Gastrocnemius medialis (tissue), 4 donors: ENCODE measurements around the gene BEAN1. TPM values are rescaled to one million over a fixed set of nuclear protein-coding genes. Genes with fewer than 3 reads are reported as not detected.

Source experiments
- ATAC-seq, 2 donors: fragments of 150-250 bp; one replicate each; pipeline ENCODE4 v1.9.1; 2016
- DNase-seq, 2 donors: peaks; one replicate each; pipeline ENCODE4 v3.0.0-alpha.2; 2019
- H3K27ac ChIP-seq, 4 donors: fragments of 200-600 bp; sonication (generic); 1 replicate in 1 of 4; 2 replicates in 3 of 4; pipeline ENCODE4 v1.5.1; 2016 to 2018; ENCODE audit warnings: mild to moderate bottlenecking in 2 of 4, moderate library complexity in 1 of 4
- H3K27me3 ChIP-seq, 3 donors: fragments of 200-600 bp; sonication (generic) in 2 of 3; 1 replicate in 1 of 3; 2 replicates in 2 of 3; pipeline versions ENCODE4 v1.5.1 to v1.6.0; 2016 to 2019; ENCODE audit warnings: mild to moderate bottlenecking in 1 of 3, moderate library complexity in 1 of 3
- H3K36me3 ChIP-seq, 2 donors: fragments of 200-600 bp; sonication (generic) in 1 of 2; one replicate each; pipeline ENCODE4 v1.5.1; 2017 to 2018
- H3K4me1 ChIP-seq, 2 donors: fragments of 200-600 bp; sonication (generic) in 1 of 2; one replicate each; pipeline ENCODE4 v1.5.1; 2016 to 2017; ENCODE audit warnings: mild to moderate bottlenecking in 2 of 2
- H3K4me3 ChIP-seq, 4 donors: fragments of 200-600 bp; sonication (generic) in 3 of 4; 1 replicate in 1 of 4; 2 replicates in 3 of 4; pipeline ENCODE4 v1.5.1; 2016 to 2019; ENCODE audit warnings: mild to moderate bottlenecking in 2 of 4
- H3K9me3 ChIP-seq, 3 donors: fragments of 200-600 bp; sonication (generic) in 2 of 3; 1 replicate in 1 of 3; 2 replicates in 2 of 3; pipeline ENCODE4 v1.5.1; 2016 to 2019
- CTCF ChIP-seq, 5 experiments: fragments of 450-650 bp in 3 of 5; fragments of 200-600 bp in 2 of 5; sonication (generic) in 2 of 5; IDR thresholded peaks in 4 of 5; conservative IDR thresholded peaks in 1 of 5; 1 replicate in 4 of 5; 2 replicates in 1 of 5; pipeline ENCODE4 v1.5.1; 2016 to 2019; ENCODE audit warnings: antibody characterized with exemption in 5 of 5, mild to moderate bottlenecking in 3 of 5, moderate library complexity in 3 of 5
- POLR2A ChIP-seq, 2 donors: fragments of 450-650 bp; IDR thresholded peaks; one replicate each; pipeline ENCODE4 v1.6.1; 2017; ENCODE audit warnings: antibody characterized with exemption in 2 of 2, mild to moderate bottlenecking in 2 of 2, moderate library complexity in 2 of 2
- in situ Hi-C, 4 donors: fragments of 200-750 bp; cut with MboI; loops; one replicate each; pipeline versions ENCODE4 v1.15.0 to v1.8.0; 2017; ENCODE audit warnings: low sequenced_read_pairs in 4 of 4
- intact Hi-C: fragments of 100-400 bp; cut with DNase I; formaldehyde crosslinking; loops from one replicate; pipeline ENCODE4 v1.15.1; 2023; ENCODE audit warnings: low total_unique reads
- total RNA-seq, 4 donors: library from RNA; depleted of rRNA; stranded (reverse); fragments of >200 nt; gene quantifications; one replicate each; pipeline versions ENCODE4 v1.1.0 to v1.2.3, GENCODE V29; 2016

The BEAN1 gene
- total RNA-seq, 4 donors from 2014 or later: not detected

- in situ Hi-C loops: no loop called here
- H3K4me3 ChIP-seq: no peak overlapping the region
- peak overlapping the region in 1 of 4 donors; percentile 78 for H3K27ac ChIP-seq
- TF ChIP-seq CTCF (IDR thresholded peaks at IDR 0.05 in 4 of 5, conservative IDR thresholded peaks at IDR 0.05 in 1 of 5) (no peak), POLR2A (IDR thresholded peaks at IDR 0.05) (no peak)
- DNase-seq (no peak), ATAC-seq (no peak)
- H3K36me3 ChIP-seq: peaks cover 0 to 5% of the 10 kb centered on the region in 2 donors
- intact Hi-C loops: no loop called here
- no peaks in the 10 kb centered on the region for H3K9me3 ChIP-seq
- H3K27me3 ChIP-seq: no peaks in the 10 kb centered on the region
- H3K4me1 ChIP-seq: peaks cover 0 to 6% of the 10 kb centered on the region in 2 donors
These were observed 41.7 kb upstream of the BEAN1 start for GRCh38 chr16:66385415-66385814.

GRCh38 chr16:66386629-66387622, 40.2 kb upstream of the BEAN1 start:
- Histone ChIP-seq H3K27ac (peak overlapping the region in 1 of 4 donors; percentile 78), H3K27me3 (no peaks in the 10 kb centered on the region), H3K36me3 (peaks cover 0 to 5% of the 10 kb centered on the region in 2 donors), H3K4me3 (no peak overlapping the region), H3K4me1 (peaks cover 0 to 3% of the 10 kb centered on the region in 2 donors), H3K9me3 (no peaks in the 10 kb centered on the region)
- ATAC-seq (no peak), DNase-seq (no peak)
- intact Hi-C loops: no loop called here
- no peak for TF ChIP-seq CTCF (IDR thresholded peaks at IDR 0.05 in 4 of 5, conservative IDR thresholded peaks at IDR 0.05 in 1 of 5)
- TF ChIP-seq POLR2A (IDR thresholded peaks at IDR 0.05): no peak
- in situ Hi-C loops: no loop called here

GRCh38 chr16:66387817-66388332, 39.2 kb upstream of the BEAN1 start:
- H3K36me3 ChIP-seq: peaks cover 0 to 5% of the 10 kb centered on the region in 2 donors
- ATAC-seq (no peak), DNase-seq (no peak)
- intact Hi-C loops: no loop called here
- H3K27ac ChIP-seq: peak overlapping the region in 1 of 4 donors; percentile 78
- H3K27me3 ChIP-seq: no peaks in the 10 kb centered on the region
- no peaks in the 10 kb centered on the region for H3K9me3 ChIP-seq
- no peak overlapping the region for H3K4me3 ChIP-seq
- no peaks in the 10 kb centered on the region for H3K4me1 ChIP-seq
- no peak for TF ChIP-seq POLR2A (IDR thresholded peaks at IDR 0.05)
- TF ChIP-seq CTCF (IDR thresholded peaks at IDR 0.05 in 4 of 5, conservative IDR thresholded peaks at IDR 0.05 in 1 of 5): no peak
- in situ Hi-C loops: no loop called here

- ATAC-seq: no peak
- Histone ChIP-seq H3K4me1 (no peaks in the 10 kb centered on the region), H3K4me3 (no peak overlapping the region), H3K36me3 (peaks cover 0 to 5% of the 10 kb centered on the region in 2 donors), H3K27ac (no peak overlapping the region), H3K27me3 (no peaks in the 10 kb centered on the region), H3K9me3 (no peaks in the 10 kb centered on the region)
- in situ Hi-C loops (no loop called here), intact Hi-C loops (no loop called here)
- no peak for DNase-seq
- TF ChIP-seq CTCF (IDR thresholded peaks at IDR 0.05 in 4 of 5, conservative IDR thresholded peaks at IDR 0.05 in 1 of 5) (no peak), POLR2A (IDR thresholded peaks at IDR 0.05) (no peak)
These were observed 38.5 kb upstream of the BEAN1 start for GRCh38 chr16:66388350-66389139.
